Hepatic stellate cell (primary cell): ENCODE data around the gene JAK2.
A peak's percentile ranks its signal among the peaks of the same experiment; 100 is the strongest.
"Not testable (repeated sequence)": the region's sequence is repeated elsewhere in the genome, so short reads cannot be mapped to it uniquely, and the experiment has no call there.

Source experiments
- DNase-seq: peaks from one replicate; pipeline ENCODE4 v3.0.0; 2011; ENCODE audit warnings: low spot score

The JAK2 gene

DNA sequence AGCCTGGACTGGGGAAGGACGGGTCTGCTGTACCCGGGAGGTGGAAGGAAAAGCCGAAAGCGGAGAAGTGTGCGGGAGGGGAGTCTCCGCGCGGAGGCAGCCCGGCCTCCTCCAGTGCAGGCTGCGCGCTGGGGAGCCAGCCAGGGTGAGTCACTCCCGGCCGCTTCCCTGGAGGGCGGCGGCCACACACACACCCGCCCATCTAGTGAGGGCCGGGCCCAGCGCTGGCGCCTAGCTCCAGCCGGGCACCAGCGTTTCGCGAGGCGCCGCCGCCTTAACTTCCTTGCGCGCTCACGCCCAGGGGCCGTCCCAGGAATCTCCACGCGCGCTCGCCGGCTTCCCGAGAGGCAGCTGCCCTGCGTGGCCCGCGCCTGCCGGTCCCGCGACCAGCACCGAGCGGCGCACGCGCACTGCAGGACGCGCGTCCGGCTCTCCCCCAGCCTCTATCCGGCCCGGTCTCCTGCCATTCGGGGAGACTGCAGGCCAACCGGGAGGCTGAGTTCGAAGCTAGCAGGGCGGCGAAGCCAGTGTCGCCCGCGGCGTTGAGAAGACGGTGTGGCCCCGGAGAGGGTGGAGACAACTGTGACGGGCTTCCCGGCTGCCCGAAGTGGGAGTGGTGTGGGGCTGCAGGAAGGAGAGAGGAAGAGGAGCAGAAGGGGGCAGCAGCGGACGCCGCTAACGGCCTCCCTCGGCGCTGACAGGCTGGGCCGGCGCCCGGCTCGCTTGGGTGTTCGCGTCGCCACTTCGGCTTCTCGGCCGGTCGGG is at the start of gene JAK2:
JAK2 (plus strand) TSS at position 652 of the 765 bp plus-strand sequence. CDS start 36,716 bp downstream, outside the sequence.
- DNase-seq, result peak; percentile 87

GRCh38 chr9:4936277-4936676 is 48.8 kb upstream of the JAK2 start:
- DNase-seq, result no peak

DNA sequence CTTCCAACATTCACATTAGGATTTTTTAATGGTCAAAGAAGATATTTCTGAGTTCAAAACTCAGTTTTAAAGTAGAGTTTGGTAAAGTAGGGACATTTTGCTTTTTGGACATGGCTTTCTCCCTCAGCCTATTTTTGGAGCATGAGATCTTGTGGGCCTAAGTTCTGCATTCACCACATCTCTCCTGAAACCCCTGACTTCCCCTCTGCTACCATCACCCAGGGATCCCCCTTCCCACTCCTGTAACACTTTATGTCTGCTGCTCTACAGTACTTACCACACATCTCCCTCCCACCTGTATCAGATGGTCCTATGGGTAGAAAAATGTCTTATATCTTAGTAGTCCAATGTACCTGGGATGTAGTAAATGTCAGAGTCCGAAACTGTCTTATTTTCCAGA is 48.2 kb upstream of the JAK2 start:
- DNase-seq, result no peak

- DNase-seq, result no peak
These were observed 47.6 kb upstream of the JAK2 start for GRCh38 chr9:4937446-4937845.

DNA sequence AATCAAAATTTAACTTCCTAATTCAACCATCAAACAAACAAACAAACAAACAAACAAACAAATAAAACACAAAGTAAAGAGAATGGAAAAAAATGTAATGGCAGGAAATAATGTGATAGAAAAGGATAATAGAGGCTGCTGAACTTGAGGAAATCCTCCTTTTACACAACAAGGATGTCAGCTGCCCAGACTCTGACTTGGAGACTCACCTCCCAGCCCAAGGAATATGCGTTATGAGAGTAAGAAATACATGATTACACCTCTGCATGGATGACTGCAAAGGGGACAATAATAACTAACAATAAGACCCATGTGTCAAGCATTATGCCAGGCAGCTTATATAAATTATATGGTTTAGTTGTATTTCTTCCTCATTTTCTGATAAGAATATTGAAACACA is 46.6 kb upstream of the JAK2 start:
- no peak for DNase-seq

DNA sequence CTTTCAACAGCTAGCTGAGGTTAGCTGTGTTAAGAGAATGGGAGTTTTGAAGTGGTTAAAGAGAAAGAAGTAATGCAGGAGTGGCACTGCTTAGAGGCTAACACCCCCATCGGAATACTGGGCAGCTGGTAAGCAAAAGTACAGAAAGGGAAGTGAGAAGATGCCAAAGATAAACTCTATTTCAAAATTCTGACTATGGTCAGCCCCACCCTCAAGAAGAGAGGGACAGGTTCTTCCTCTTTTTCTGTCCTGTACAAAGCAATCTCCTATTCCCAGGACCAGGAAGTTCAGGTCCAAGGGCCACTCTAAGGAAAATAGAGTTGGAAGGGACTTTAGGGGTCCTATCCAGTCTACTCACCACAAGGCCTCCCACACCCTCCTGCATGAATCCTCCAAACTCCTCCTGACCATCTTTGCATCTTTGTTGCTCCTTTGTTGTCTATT is 45.9 kb upstream of the JAK2 start:
- no peak for DNase-seq

DNA sequence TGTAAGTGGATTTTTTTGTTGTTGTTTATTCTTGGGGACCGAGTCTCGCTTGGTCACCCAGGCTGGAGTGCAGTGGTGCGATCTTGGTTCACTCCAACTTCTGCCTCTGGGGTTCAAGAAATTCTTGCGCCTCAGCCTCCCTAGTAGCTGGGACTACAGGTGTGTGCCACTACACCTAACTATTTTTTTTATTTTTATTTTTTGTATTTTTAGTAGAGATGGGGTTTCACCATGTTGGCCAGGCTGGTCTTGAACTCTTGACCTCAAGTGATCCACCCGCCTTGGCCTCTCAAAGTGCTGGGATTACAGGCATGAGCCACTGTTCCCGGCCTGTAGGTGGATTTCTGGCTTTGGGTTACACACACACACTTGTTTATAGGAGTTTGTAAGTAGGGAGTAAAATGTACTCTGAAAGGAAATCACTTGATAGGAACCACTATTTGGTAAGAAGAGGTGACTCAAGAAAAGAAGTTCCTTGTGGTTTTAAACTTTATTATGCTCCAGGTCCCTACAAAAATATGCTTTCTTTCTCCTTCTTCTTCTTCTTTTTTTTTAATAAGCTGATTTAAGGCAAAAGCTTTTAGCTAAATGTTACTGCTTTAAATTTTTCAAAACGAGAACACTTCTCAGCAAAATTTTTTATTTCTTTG is 42.9 kb upstream of the JAK2 start:
- DNase-seq, result not testable (repeated sequence)

GRCh38 chr9:4943346-4943745 is 41.7 kb upstream of the JAK2 start:
- no peak for DNase-seq

GRCh38 chr9:4944431-4945211 is 40.5 kb upstream of the JAK2 start:
- not testable (repeated sequence) for DNase-seq

- no peak for DNase-seq
These were observed 38.1 kb upstream of the JAK2 start for GRCh38 chr9:4946937-4947336.

- peak; percentile 27 for DNase-seq
These were observed 29.2 kb upstream of the JAK2 start for GRCh38 chr9:4955836-4956235.

DNA sequence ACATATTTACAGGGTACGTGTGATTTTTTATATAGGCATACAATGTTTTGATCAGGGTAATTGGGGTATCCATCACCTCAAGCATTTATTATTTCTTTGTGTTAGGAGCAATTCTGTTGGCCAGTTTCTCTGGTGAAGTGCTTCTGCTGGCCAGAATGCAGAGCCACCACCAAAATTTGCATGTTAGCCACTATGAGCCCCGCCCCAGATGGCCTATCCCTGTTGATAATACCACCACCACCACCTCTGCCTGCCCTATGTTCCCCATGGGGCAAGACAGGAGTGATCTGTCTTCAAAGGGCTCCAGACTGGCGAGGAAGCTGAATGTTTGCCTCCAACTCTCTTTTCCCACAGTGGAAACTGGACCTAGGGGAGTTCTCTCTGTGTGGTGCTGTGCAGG is 26.0 kb upstream of the JAK2 start:
- no peak for DNase-seq

DNA sequence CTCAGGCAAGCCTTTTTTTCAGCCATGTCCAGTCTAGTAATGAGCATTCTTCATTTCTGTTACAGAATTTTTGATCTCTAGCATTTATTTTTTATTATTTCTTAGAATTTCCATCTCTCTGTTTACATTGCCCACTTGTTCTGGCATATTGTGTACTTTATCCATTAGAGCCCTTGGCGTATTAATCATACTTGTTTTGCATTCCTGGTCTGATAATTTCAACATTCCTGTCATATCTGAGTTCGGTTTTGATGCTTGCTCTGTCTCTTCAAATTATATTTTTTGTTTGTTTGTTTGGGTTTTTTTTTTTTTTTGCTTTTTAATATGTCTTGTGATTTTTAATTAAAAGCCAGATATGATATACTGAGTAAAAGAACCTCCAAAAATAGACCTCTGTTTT is 23.0 kb upstream of the JAK2 start:
- no peak for DNase-seq

GRCh38 chr9:4964540-4964939 is 20.5 kb upstream of the JAK2 start:
- DNase-seq, result peak; percentile 19

GRCh38 chr9:4965174-4965821 is 19.8 kb upstream of the JAK2 start:
- no peak for DNase-seq

DNA sequence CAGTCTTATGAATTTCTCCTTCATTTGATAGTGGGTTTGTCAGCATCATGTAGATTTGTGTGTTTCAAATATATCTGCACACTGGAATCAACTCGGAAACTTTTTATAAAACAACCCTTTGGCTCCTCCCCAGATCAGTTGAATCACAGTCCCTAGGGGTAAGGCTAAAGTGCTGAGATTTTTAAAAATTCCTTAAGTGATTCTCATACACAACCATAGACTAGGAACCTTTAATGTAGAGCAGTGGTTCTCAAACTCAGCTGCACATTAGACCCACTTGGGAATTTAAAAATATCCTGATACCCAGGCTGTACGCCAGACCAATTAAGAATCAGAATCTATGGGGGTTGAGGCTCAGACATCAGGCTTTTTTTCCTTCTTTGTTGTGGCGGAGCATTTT is 17.5 kb upstream of the JAK2 start:
- DNase-seq, result peak; percentile 55

DNA sequence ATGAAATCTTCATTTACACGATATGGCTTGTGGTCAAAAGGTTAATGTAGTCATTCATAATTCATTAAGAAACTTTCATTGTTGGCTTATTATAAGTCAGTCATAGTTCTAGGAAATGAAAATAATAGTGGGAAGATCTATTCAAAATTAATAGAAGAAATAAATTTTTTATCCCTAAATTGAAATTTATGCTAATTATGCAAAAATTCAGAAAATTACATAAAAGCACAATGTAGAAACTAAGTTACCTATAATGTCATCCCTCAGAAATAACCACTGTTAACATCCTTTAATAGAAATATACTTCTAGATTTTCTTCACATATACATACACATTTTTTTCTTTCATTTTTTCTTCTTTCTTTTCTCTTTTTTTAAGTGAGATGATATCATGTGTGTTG is 15.9 kb upstream of the JAK2 start:
- no peak for DNase-seq

DNA sequence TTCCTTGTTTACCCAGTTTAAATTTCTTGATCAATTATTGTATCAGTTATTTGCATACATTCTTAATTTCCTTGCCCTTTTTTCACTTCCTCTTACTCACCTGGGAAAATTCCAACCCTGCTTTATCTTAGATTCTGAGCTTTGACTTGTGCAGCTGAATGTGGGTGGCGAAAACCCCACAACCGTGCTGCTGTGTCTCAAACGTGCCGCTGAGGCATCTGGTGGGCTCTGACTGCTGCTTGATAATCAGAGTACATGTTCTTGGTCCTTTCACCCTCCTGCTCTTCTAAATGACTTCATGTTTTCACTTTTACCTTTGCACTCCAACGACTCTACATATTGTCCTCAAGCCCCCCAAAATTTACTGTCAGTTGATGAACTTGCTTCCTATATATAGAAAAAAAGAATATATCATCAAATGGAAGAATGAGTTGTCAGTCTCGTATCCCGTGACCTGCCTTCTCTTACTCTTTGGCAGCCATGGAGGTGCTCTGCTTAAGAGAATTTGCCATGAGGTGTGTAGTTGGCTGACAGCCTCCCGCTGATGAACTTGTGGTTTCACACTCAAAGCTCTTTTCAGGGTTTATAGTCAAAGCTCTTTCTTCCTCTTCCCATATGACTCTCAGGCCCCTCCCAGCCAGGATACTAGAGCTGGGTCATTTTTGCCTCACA is 14.0 kb upstream of the JAK2 start:
- no peak for DNase-seq

GRCh38 chr9:4973246-4973645 is 11.8 kb upstream of the JAK2 start:
- DNase-seq, result no peak

DNA sequence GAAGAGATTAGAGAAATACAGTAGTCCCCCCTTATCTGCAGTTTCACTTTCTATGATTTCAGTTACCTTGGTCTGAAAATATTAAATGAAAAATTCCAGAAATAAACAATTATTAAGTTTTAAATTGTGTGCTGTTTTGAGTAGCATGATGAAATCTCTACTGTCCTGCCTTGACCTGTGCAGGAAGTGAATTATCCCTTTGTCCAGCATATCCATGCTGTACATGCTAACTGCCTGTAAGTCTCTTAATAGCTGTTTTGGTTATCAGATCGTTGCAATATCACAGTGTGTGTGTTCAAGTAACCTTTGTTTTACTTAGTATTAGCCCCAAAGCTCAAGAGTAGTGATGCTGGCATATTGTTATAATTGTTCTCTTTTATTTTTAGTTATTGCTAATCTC is 11.2 kb upstream of the JAK2 start:
- DNase-seq, result no peak

DNA sequence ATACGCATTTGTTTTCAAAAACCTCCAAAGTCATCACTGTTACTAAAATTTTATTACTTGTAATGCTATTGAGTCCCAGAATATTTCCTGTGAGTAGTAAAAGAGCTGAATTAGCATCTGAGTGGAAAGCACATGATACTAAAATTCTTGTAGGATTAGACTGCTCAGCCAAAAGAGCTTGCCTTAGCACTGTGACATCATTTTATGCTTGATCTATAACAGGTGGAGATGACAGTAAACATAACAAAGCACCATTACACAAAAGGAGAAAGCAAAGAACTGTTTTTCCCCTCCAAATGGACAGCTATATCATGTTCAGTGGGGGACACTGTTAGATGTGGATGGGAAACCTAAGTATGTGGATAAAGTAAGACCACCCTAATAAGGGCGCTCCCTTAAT is 5.8 kb upstream of the JAK2 start:
- no peak for DNase-seq
